Tibial nerve (tissue), 3 donors: ENCODE data around the gene WFS1.

Experiments used
- POLR2A ChIP-seq, 2 donors: fragments of 450-650 bp; IDR thresholded peaks; one replicate each; pipeline ENCODE4 v1.6.1; 2017; ENCODE audit warnings: antibody characterized with exemption in 2 of 2, mild to moderate bottlenecking in 2 of 2, moderate library complexity in 2 of 2
- TF ChIP-seq, protein P1 (sequence below), 5 experiments: fragments of 200-600 bp in 3 of 5; fragments of 450-650 bp in 2 of 5; sonication (generic) in 3 of 5; IDR thresholded peaks; one replicate each; pipeline ENCODE4 v1.5.1; 2016 to 2019; ENCODE audit warnings: antibody characterized with exemption in 5 of 5, mild to moderate bottlenecking in 3 of 5, moderate library complexity in 2 of 5

DNA sequence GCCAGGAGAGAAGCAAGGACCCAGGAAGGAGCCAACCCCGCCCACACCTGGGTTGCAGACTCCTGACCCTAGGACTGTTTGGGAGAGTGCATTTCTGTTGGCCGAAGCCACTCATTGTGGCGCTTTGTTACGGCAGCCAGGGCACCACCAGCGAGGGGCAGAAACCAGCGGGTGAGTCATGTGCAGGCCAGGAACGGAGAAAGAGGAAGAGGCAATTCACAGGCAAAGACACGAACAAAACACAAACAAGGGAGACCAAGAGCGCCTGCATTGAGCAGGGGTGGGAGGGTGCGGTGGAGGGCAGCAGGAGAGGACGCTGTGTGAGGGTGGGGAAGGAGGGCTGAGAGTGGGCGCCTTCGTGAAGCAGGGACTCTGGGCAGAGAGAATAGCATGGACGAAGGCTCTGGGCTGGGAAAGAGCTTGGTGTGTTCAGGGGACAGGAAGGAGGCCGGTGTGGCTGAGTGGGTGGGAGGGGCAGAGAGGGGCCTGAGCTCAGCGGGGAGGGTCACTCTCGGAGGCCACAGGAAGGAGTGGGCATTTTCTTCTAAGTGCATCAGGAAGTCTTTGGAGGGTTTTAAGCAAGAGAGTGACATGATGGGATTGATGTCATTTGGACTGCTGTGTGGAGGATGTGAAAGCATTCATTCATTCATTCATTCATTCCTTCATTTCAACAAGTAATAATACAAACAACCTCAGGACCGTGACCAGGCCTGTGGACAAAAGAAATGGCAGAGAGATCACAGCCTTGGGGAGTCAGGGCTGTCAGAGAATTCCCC, 12.2 kb upstream of the WFS1 start:
- no peak for TF ChIP-seq POLR2A (IDR thresholded peaks at IDR 0.05)
- TF ChIP-seq, protein P1, sequence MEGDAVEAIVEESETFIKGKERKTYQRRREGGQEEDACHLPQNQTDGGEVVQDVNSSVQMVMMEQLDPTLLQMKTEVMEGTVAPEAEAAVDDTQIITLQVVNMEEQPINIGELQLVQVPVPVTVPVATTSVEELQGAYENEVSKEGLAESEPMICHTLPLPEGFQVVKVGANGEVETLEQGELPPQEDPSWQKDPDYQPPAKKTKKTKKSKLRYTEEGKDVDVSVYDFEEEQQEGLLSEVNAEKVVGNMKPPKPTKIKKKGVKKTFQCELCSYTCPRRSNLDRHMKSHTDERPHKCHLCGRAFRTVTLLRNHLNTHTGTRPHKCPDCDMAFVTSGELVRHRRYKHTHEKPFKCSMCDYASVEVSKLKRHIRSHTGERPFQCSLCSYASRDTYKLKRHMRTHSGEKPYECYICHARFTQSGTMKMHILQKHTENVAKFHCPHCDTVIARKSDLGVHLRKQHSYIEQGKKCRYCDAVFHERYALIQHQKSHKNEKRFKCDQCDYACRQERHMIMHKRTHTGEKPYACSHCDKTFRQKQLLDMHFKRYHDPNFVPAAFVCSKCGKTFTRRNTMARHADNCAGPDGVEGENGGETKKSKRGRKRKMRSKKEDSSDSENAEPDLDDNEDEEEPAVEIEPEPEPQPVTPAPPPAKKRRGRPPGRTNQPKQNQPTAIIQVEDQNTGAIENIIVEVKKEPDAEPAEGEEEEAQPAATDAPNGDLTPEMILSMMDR (IDR thresholded peaks at IDR 0.05), result no peak
